Kidney (tissue), 14 donors: Measurements from ENCODE around the gene RPS5. TPM values are rescaled to one million over a fixed set of nuclear protein-coding genes. Genes with fewer than 3 reads are reported as not detected.

Source experiments
- DNase-seq, 5 donors: peaks; one replicate each; pipeline ENCODE4 v3.0.0-alpha.2; 2013 to 2020
- FAIRE-seq: peaks from 2 replicates; lab custom pipeline; 2012; peaks lifted over from hg19 to GRCh38; lab: Jason Lieb, UNC
- H3K27ac ChIP-seq, 2 donors: one replicate each; pipeline ENCODE4 v1.7.0; 2013; ENCODE audit warnings: low read depth in 2 of 2, low read length in 2 of 2, inconsistent platforms in 1 of 2
- H3K27me3 ChIP-seq: one replicate; pipeline ENCODE4 v1.7.1; 2013; ENCODE audit warnings: low read length, inconsistent platforms; ENCODE audit not compliant: control insufficient read depth, insufficient read depth
- H3K36me3 ChIP-seq, 3 donors: one replicate each; pipeline versions ENCODE4 v1.7.0 to v1.7.1; 2013; ENCODE audit warnings: low read length in 3 of 3, control low read depth in 1 of 3, inconsistent platforms in 1 of 3; ENCODE audit not compliant: insufficient read depth in 3 of 3, control insufficient read depth in 2 of 3
- H3K4me1 ChIP-seq, 3 donors: one replicate each; pipeline versions ENCODE4 v1.7.0 to v1.7.1; 2013; ENCODE audit warnings: low read length in 3 of 3, inconsistent platforms in 1 of 3, low read depth in 1 of 3; ENCODE audit not compliant: control insufficient read depth in 2 of 3, insufficient read depth in 2 of 3
- H3K4me3 ChIP-seq, 3 donors: one replicate each; pipeline versions ENCODE4 v1.7.0 to v1.8.1; 2013; ENCODE audit warnings: low read length in 3 of 3, control low read depth in 1 of 3, inconsistent platforms in 1 of 3
- H3K9ac ChIP-seq, 3 donors: one replicate each; pipeline versions ENCODE4 v1.7.0 to v1.7.1; 2013; ENCODE audit warnings: low read length in 3 of 3, control low read depth in 1 of 3, inconsistent platforms in 1 of 3
- H3K9me3 ChIP-seq, 3 donors: one replicate each; pipeline versions ENCODE4 v1.7.0 to v1.7.1; 2013; ENCODE audit warnings: low read length in 3 of 3, control low read depth in 1 of 3, inconsistent platforms in 1 of 3; ENCODE audit not compliant: control insufficient read depth in 2 of 3, insufficient read depth in 1 of 3
- intact Hi-C: fragments of 100-400 bp; cut with DNase I; formaldehyde crosslinking; loops from one replicate; pipeline ENCODE4 v1.11.1; 2022
- polyA plus RNA-seq: library from polyadenylated mRNA; stranded (reverse); fragments of 350-450 nt; fragmentation: Illumina TruSeq; extraction: RNeasy Lipid Tissue Mini Kit (QIAGEN cat#74804); gene quantifications from one replicate; pipeline ENCODE4 v1.2.3, GENCODE V29; 2014; ENCODE audit warnings: low read depth, low replicate concordance; ENCODE audit not compliant: insufficient read depth
- total RNA-seq: library from RNA; stranded (reverse); fragmentation: NEBNext Ultra II Directional; extraction: Animal tissue kit (Norgen Biotek cat#: 25700); gene quantifications from one replicate; pipeline ENCODE4 v1.2.1, GENCODE V29; 2021
- TF ChIP-seq, protein P1 (sequence below): IDR thresholded peaks from 3 replicates; pipeline ENCODE4 v1.5.1; 2012; ENCODE audit warnings: mild to moderate bottlenecking, moderate library complexity, borderline replicate concordance; ENCODE audit not compliant: insufficient read depth; ENCODE audit errors: extremely low read depth
- donor health status: control.
- donor health status: control.
- donor health status: control.
- donor health status: control.
- donor health status: control.
- donor health status: DM: yes; HTN: yes; CAD: no.
- donor health status: Normal renal cell carcinoma (clear cell type).

The RPS5 gene
- total and polyA plus RNA-seq, 2 donors from 2014 or later, result 802 to 929 TPM

DNA sequence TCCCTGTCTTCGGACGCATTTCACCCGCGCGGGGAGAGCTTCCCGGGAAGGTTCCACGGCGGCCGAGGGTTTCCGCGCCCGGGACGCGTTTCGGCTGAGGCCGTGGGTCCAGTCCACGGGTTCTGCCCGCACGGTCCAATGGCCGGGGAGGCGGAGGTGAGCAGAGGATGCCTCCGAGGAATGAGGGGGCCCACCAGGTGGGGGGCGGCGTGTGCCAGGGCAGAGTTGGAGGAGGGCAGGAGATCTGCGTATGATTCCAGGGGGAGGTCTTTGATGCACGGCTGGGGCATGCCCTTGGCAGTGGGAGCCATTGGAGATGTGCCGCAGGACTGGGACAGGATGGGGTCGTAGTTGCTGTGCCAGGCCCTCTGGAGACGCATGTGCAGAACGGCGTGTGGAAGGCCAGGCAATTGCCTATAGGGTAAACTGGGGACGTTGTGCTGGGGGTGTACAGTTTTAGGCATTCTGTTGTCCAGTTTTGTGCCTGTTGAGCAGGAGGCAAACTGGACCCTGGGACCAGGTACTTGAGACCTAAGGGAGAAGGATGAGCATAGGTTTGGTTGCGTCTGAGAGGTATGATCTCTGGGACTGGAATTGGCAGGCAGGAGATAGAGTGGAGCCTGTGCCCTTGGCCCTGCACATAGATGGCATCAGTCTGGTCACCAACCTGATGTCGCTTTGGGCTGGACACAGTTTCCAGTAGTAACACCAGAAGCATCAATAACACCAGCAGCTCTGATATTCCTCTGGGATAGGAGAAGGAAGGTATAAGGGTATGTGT is 22.1 kb downstream of the RPS5 start:
- no peaks in the 10 kb centered on the region for H3K36me3 ChIP-seq
- peak overlapping the region; percentile 59 to 88 (median 66) for H3K4me3 ChIP-seq
- intact Hi-C loops, result no loop called here
- H3K27ac ChIP-seq, result peak overlapping the region; percentile 45 to 96
- no peaks in the 10 kb centered on the region for H3K27me3 ChIP-seq
- no peak for FAIRE-seq
- H3K9me3 ChIP-seq, result no peaks in the 10 kb centered on the region
- DNase-seq, result peak in 4 of 5 donors; percentile 39 to 74 (median 50)
- H3K9ac ChIP-seq, result peak overlapping the region; percentile 61 to 88 (median 66)
- TF ChIP-seq, protein P1, sequence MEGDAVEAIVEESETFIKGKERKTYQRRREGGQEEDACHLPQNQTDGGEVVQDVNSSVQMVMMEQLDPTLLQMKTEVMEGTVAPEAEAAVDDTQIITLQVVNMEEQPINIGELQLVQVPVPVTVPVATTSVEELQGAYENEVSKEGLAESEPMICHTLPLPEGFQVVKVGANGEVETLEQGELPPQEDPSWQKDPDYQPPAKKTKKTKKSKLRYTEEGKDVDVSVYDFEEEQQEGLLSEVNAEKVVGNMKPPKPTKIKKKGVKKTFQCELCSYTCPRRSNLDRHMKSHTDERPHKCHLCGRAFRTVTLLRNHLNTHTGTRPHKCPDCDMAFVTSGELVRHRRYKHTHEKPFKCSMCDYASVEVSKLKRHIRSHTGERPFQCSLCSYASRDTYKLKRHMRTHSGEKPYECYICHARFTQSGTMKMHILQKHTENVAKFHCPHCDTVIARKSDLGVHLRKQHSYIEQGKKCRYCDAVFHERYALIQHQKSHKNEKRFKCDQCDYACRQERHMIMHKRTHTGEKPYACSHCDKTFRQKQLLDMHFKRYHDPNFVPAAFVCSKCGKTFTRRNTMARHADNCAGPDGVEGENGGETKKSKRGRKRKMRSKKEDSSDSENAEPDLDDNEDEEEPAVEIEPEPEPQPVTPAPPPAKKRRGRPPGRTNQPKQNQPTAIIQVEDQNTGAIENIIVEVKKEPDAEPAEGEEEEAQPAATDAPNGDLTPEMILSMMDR, result no peak
- H3K4me1 ChIP-seq, result peaks cover 4 to 24% (median 12%) of the 10 kb centered on the region in 3 donors

DNA sequence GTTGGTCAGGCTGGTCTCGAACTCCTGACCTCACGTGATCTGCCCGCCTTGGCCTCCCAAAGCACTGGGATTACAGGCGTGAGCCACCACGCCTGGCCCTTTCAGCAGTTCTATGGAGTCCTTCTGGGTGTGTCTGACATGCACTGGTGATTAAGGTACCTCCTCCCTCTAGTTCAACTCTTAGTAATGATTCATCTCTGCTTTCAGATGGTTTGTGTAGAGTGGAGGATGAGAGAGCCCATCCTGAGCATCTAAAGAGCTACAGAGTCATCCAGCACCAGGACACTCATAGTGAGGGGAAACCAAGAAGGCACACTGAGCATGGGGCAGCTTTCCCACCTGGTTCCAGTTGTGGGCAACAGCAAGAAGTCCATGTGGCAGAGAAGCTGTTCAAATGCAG is 29.5 kb downstream of the RPS5 start:
- Histone ChIP-seq H3K4me1 (no peaks in the 10 kb centered on the region), H3K27me3 (no peaks in the 10 kb centered on the region), H3K9me3 (peaks cover 2 to 14% (median 5%) of the 10 kb centered on the region in 3 donors), H3K9ac (no peak overlapping the region), H3K27ac (no peak overlapping the region), H3K36me3 (peaks cover 16 to 38% (median 22%) of the 10 kb centered on the region in 3 donors), H3K4me3 (no peak overlapping the region)
- DNase-seq (no peak), FAIRE-seq (no peak)
- TF ChIP-seq, protein P1, result no peak
- intact Hi-C loops, result no loop called here

DNA sequence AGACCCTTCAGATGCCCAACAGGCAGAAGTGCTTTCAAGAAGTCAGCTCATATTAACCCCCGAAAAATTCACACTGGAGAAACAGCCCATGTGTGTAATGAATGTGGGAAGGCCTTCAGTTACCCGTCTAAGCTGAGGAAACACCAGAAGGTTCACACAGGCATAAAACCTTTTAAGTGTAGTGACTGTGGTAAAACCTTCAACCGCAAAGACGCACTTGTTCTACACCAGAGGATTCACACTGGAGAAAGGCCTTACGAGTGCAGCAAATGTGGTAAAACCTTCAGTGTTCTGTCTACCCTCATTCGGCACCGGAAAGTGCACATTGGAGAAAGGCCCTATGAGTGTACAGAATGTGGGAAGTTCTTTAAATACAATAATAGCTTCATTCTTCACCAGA is 30.0 kb downstream of the RPS5 start:
- H3K9me3 ChIP-seq, result peaks cover 2 to 14% (median 5%) of the 10 kb centered on the region in 3 donors
- no peak overlapping the region for H3K27ac ChIP-seq
- no peak for FAIRE-seq
- DNase-seq, result no peak
- no peaks in the 10 kb centered on the region for H3K4me1 ChIP-seq
- H3K27me3 ChIP-seq, result no peaks in the 10 kb centered on the region
- H3K4me3 ChIP-seq, result no peak overlapping the region
- no peak overlapping the region for H3K9ac ChIP-seq
- peaks cover 16 to 38% (median 22%) of the 10 kb centered on the region in 3 donors for H3K36me3 ChIP-seq
- intact Hi-C loops, result no loop called here
- TF ChIP-seq, protein P1, result no peak
